Tibial nerve (tissue), 3 donors: Measurements from ENCODE around the gene OOSP1.

Experiments
- CTCF ChIP-seq, 5 experiments: fragments of 200-600 bp in 3 of 5; fragments of 450-650 bp in 2 of 5; sonication (generic) in 3 of 5; IDR thresholded peaks; one replicate each; pipeline ENCODE4 v1.5.1; 2016 to 2019; ENCODE audit warnings: antibody characterized with exemption in 5 of 5, mild to moderate bottlenecking in 3 of 5, moderate library complexity in 2 of 5
- POLR2A ChIP-seq, 2 donors: fragments of 450-650 bp; IDR thresholded peaks; one replicate each; pipeline ENCODE4 v1.6.1; 2017; ENCODE audit warnings: antibody characterized with exemption in 2 of 2, mild to moderate bottlenecking in 2 of 2, moderate library complexity in 2 of 2

- no peak for TF ChIP-seq POLR2A (IDR thresholded peaks at IDR 0.05)
- TF ChIP-seq CTCF (IDR thresholded peaks at IDR 0.05): no peak
Observed at GRCh38 chr11:59943997-59944714, 5.9 kb downstream of the OOSP1 start.
